GM12878 (cell line): ENCODE results near the gene CLECL1. TPM values are rescaled to one million over a fixed set of nuclear protein-coding genes. Genes with fewer than 3 reads are reported as not detected.

Experiments
- ATAC-seq: fragments of 200-7000 bp; cut with Tn5 transposase; 3 replicates; pipeline ENCODE4 v1.9.1; 2020; ENCODE audit warnings: mild to moderate bottlenecking, moderate library complexity
- BruUV-seq: library from RNA; stranded (reverse); fragments of 400-500 nt; replicated peaks from 2 replicates; lab custom pipeline; 2021; lab: Mats Ljungman, UMichigan
- CTCF ChIA-PET: fragments of 300-600 bp; sonication (Branson Sonifier 250); formaldehyde crosslinking; extraction: SDS; loops from one replicate; lab custom pipeline; 2021; ENCODE audit warnings: inconsistent platforms; lab: Yijun Ruan, JAX
- POLR2A ChIA-PET: fragments of 350-600 bp; formaldehyde crosslinking; extraction: SDS; loops from one replicate; lab custom pipeline; 2021; ENCODE audit warnings: inconsistent platforms; lab: Charles Lee
- RAD21 ChIA-PET: fragments of 300-600 bp; sonication (Branson Sonifier 250); formaldehyde crosslinking; loops from one replicate; lab custom pipeline; 2023; ENCODE audit warnings: antibody characterized with exemption; ENCODE audit not compliant: unreplicated experiment; lab: Charles Lee
- SMC1A ChIA-PET: fragments of 300-600 bp; sonication (Branson Sonifier 250); formaldehyde crosslinking; loops from one replicate; lab custom pipeline; 2023; ENCODE audit not compliant: unreplicated experiment, uncharacterized antibody; lab: Charles Lee
- DNase-seq: peaks from one replicate; pipeline ENCODE4 v3.0.0-alpha.2; 2011; ENCODE audit warnings: low read depth, low spot score
- FAIRE-seq: peaks from 3 replicates; lab custom pipeline; 2011; peaks lifted over from hg19 to GRCh38; lab: Jason Lieb, UNC
- H2AFZ ChIP-seq: 2 replicates; pipeline ENCODE4 v1.6.0; 2011; ENCODE audit warnings: low read depth, low read length, control low read depth; ENCODE audit not compliant: control insufficient read depth
- H3K27ac ChIP-seq: 2 replicates; pipeline ENCODE4 v1.5.1; 2011; ENCODE audit warnings: control low read depth; ENCODE audit not compliant: control insufficient read depth, insufficient read depth
- H3K27me3 ChIP-seq, 2 experiments: replicated peaks in 1 of 2; 2 replicates each; pipeline versions ENCODE4 v1.6.0 to v1.6.1; 2011; ENCODE audit warnings: low read length in 1 of 2; ENCODE audit not compliant: control insufficient read depth in 2 of 2, insufficient read depth in 2 of 2
- H3K36me3 ChIP-seq, 2 experiments: 2 replicates each; pipeline ENCODE4 v1.5.1; 2011; ENCODE audit warnings: low read length in 1 of 2; ENCODE audit not compliant: control insufficient read depth in 2 of 2, insufficient read depth in 2 of 2
- H3K4me1 ChIP-seq: 2 replicates; pipeline ENCODE4 v1.6.1; 2011; ENCODE audit warnings: mild to moderate bottlenecking, low read length, moderate library complexity, mixed read lengths; ENCODE audit not compliant: control insufficient read depth, insufficient read depth
- H3K4me2 ChIP-seq: 2 replicates; pipeline ENCODE4 v1.6.0; 2011; ENCODE audit warnings: control low read depth; ENCODE audit not compliant: control insufficient read depth, insufficient read depth
- H3K4me3 ChIP-seq: fragments of 200-600 bp; sonication (generic); 2 replicates; pipeline ENCODE4 v1.5.1; 2016
- H3K79me2 ChIP-seq: 2 replicates; pipeline ENCODE4 v1.6.0; 2011; ENCODE audit warnings: low read length; ENCODE audit not compliant: control insufficient read depth, insufficient read depth
- H3K9ac ChIP-seq: 2 replicates; pipeline ENCODE4 v1.8.0; 2011; ENCODE audit warnings: low read length, control low read depth, mixed read lengths; ENCODE audit not compliant: control insufficient read depth, insufficient read depth
- H3K9me3 ChIP-seq: replicated peaks from 3 replicates; pipeline ENCODE4 v1.5.1; 2011; ENCODE audit warnings: mild to moderate bottlenecking, low read length; ENCODE audit not compliant: control insufficient read depth, insufficient read depth
- H4K20me1 ChIP-seq: 2 replicates; pipeline ENCODE4 v1.6.0; 2011; ENCODE audit not compliant: control insufficient read depth, insufficient read depth
- ATF7 ChIP-seq: fragments of 450-650 bp; IDR thresholded peaks from 2 replicates; pipeline ENCODE4 v1.6.1; 2016; ENCODE audit warnings: low read depth, mild to moderate bottlenecking
- DPF2 ChIP-seq: fragments of 450-650 bp; IDR thresholded peaks from 2 replicates; pipeline ENCODE4 v1.6.1; 2017; ENCODE audit warnings: mild to moderate bottlenecking
- EGR1 ChIP-seq, 2 experiments: IDR thresholded peaks; 1 replicate in 1 of 2; 2 replicates in 1 of 2; pipeline ENCODE4 v1.6.1; 2011 to 2012; ENCODE audit warnings: low read depth in 2 of 2, low read length in 2 of 2, borderline replicate concordance in 1 of 2, mild to moderate bottlenecking in 1 of 2, moderate library complexity in 1 of 2
- WGBS: methylation state at CpG from one replicate; pipeline ENCODE4 v1.1.6; 2016; ENCODE audit warnings: low lambda C conversion rate; ENCODE audit not compliant: insufficient replicate concordance, insufficient coverage; ENCODE audit errors: missing lambda C conversion rate; 5-methylcytosine and 5-hydroxymethylcytosine counted together
- in situ Hi-C: fragments of 300-500 bp; cut with MboI; formaldehyde crosslinking; loops from 9 replicates; pipeline ENCODE4 v1.14.3; 2018; ENCODE audit warnings: mixed read lengths
- intact Hi-C: fragments of 100-400 bp; cut with micrococcal nuclease; formaldehyde crosslinking; loops from one replicate; pipeline ENCODE4 v1.14.2; 2022; ENCODE audit not compliant: unreplicated experiment
- polyA plus RNA-seq, 11 experiments: library from polyadenylated mRNA; depleted of rRNA in 4 of 11; unstranded in 6 of 11; stranded (reverse) in 5 of 11; fragments of >200 nt; fragmentation: Nextera tagmentation in 4 of 11; fragmentation: Illumina TruSeq in 1 of 11; extraction: Ambion mirVana in 4 of 11; extraction: Trizol in 1 of 11; gene quantifications; 1 replicate in 1 of 11; 2 replicates in 10 of 11; pipeline versions ENCODE4 v1.2.1 to v1.2.3, GENCODE V29; 2011 to 2016; ENCODE audit warnings: inconsistent platforms in 2 of 11, missing spikeins in 2 of 11, low read depth in 1 of 11
- total RNA-seq, 4 experiments: library from RNA; depleted of rRNA in 3 of 4; stranded (reverse); fragments of >200 nt in 3 of 4; fragmentation: Illumina TruSeq in 1 of 4; extraction: Trizol in 1 of 4; gene quantifications; 2 replicates each; pipeline versions ENCODE4 v1.2.1 to v1.2.3, GENCODE V29; 2013 to 2021
- TF ChIP-seq, protein P1 (sequence below): fragments of 450-650 bp; IDR thresholded peaks from 2 replicates; pipeline ENCODE4 v1.6.1; 2016; ENCODE audit warnings: mild to moderate bottlenecking

The CLECL1 gene
- total and polyA plus RNA-seq, 10 of the 15 experiments (the other 5 are each of a cell fraction or from before 2014, with no cell fraction given): 4.6 to 56.5 (median 46.4) TPM

DNA sequence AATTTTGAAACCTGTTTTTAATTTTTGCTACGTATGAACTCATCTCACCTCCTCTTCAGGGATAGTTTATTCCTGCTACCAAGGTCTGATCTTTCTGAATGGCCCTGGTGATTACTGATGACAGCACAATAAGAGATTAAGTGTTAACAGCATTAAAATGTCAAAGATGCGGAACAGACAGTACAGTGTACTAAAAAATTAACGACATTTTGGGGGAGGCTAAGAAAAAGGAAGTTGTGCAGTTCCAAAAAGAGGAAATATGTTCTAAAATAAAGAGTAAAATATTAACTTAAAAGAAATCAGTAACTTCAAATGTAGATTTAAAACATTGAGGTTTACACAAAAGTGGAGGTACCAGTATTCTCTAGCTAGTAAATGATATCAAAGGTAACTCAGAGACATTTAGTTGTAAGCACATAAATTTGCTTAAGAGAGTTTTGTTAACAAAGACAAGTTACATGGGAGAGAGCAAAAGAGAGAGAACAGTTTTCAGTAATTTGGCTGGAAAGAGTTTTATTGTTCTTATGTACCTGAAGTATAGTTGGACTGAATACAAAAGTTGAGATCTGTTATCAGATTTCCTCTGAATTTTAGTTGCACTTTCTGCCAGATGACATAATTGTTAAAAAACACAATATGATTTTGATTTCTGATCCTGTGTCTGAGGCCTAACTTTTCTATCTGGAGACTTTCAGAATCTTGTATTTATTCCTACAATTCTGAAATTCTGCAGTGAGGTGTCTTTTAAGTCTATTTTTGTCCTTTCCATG lies 4.2 kb upstream of the CLECL1 start:
- Histone ChIP-seq H3K36me3 (no peaks in the 10 kb centered on the region), H3K27me3 (no peaks in the 10 kb centered on the region), H2AFZ (peak overlapping the region; percentile 45), H3K79me2 (peaks cover 15% of the 10 kb centered on the region), H3K9ac (peak overlapping the region; percentile 37), H3K9me3 (no peaks in the 10 kb centered on the region), H3K4me3 (no peak overlapping the region), H3K4me1 (peaks cover 20% of the 10 kb centered on the region), H3K27ac (peak overlapping the region; percentile 66), H4K20me1 (no peaks in the 10 kb centered on the region), H3K4me2 (peak overlapping the region; percentile 31)
- DNase-seq (no peak), FAIRE-seq (no peak), ATAC-seq (no peak)
- in situ Hi-C loops: no loop called here
- 27% methylated on average over 3 of the region's 3 CpGs for WGBS
- ChIA-PET SMC1A (interaction anchor here (1.0 to 1.8 kb wide), 2 partner anchors 12 to 15 kb away, joined by 3 to 6 read pairs; no protein-coding TSS in a partner anchor), RAD21 (interaction anchor here (1.1 kb wide), 1 partner anchor 68 kb away, joined by 3 read pairs; no protein-coding TSS in a partner anchor), CTCF (interaction anchor here (1.3 to 3.1 kb wide), 3 partner anchors 12 to 101 kb away, joined by 3 to 18 read pairs (median 4); no protein-coding TSS in a partner anchor), POLR2A (interaction anchor here (0.5 to 0.9 kb wide), 2 partner anchors 15 to 632 kb away, joined by 3 read pairs; no protein-coding TSS in a partner anchor)
- intact Hi-C loops: no loop called here
- TF ChIP-seq, protein P1, sequence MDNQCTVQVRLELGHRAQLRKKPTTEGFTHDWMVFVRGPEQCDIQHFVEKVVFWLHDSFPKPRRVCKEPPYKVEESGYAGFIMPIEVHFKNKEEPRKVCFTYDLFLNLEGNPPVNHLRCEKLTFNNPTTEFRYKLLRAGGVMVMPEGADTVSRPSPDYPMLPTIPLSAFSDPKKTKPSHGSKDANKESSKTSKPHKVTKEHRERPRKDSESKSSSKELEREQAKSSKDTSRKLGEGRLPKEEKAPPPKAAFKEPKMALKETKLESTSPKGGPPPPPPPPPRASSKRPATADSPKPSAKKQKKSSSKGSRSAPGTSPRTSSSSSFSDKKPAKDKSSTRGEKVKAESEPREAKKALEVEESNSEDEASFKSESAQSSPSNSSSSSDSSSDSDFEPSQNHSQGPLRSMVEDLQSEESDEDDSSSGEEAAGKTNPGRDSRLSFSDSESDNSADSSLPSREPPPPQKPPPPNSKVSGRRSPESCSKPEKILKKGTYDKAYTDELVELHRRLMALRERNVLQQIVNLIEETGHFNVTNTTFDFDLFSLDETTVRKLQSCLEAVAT: 0 out of 2 replicates have a peak, but pooled peaks have one; percentile 23
- TF ChIP-seq DPF2 (0 out of 2 replicates have a peak, but pooled peaks have one; percentile 7), EGR1 (IDR thresholded peaks at IDR 0.05; ENCODE audit: borderline replicate concordance in 1 of 2, low read depth in 2 of 2, low read length in 2 of 2) (no peak), ATF7 (peak; percentile 39; the same call in 1 of the 2 replicates)
- BruUV-seq: no TSS peak
